ENCODE results near the gene CALN1.

DNA sequence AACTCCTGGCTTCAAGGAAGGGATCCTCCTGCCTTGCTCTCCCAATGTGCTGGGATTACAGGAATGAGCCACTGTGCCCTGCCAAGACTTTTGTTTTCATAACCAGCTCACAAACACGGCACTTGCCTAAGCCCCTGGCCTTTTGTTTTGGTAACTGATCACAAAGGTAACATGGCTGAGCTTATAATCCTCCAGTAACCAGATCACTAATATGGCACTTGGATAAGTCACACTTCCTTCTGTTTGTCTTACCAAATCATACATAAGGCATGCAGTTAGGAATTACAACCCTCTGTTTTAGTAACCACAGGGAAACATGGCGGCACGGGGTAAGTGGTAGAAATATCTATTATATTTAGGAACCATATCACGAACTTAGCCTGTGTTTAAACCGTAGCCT is 577.1 kb downstream of the CALN1 start:
- TF ChIP-seq, protein P1, sequence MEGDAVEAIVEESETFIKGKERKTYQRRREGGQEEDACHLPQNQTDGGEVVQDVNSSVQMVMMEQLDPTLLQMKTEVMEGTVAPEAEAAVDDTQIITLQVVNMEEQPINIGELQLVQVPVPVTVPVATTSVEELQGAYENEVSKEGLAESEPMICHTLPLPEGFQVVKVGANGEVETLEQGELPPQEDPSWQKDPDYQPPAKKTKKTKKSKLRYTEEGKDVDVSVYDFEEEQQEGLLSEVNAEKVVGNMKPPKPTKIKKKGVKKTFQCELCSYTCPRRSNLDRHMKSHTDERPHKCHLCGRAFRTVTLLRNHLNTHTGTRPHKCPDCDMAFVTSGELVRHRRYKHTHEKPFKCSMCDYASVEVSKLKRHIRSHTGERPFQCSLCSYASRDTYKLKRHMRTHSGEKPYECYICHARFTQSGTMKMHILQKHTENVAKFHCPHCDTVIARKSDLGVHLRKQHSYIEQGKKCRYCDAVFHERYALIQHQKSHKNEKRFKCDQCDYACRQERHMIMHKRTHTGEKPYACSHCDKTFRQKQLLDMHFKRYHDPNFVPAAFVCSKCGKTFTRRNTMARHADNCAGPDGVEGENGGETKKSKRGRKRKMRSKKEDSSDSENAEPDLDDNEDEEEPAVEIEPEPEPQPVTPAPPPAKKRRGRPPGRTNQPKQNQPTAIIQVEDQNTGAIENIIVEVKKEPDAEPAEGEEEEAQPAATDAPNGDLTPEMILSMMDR (IDR thresholded peaks at IDR 0.05): no peak
- TF ChIP-seq POLR2AphosphoS5 (IDR thresholded peaks at IDR 0.05) (no peak), POLR2A (IDR thresholded peaks at IDR 0.05; ENCODE audit: low read depth) (no peak), EP300 (IDR thresholded peaks at IDR 0.05) (no peak)
